Inflammatory macrophage treated with lipopolysaccharide for 4 hours (primary cell): ENCODE measurements around the gene PTPRZ1.

Source experiments
- DNase-seq: peaks from one replicate; pipeline ENCODE4 v3.0.0-alpha.2; 2020

The PTPRZ1 gene

GRCh38 chr7:121960678-121961077 lies 87.7 kb downstream of the PTPRZ1 start:
- no peak for DNase-seq

DNA sequence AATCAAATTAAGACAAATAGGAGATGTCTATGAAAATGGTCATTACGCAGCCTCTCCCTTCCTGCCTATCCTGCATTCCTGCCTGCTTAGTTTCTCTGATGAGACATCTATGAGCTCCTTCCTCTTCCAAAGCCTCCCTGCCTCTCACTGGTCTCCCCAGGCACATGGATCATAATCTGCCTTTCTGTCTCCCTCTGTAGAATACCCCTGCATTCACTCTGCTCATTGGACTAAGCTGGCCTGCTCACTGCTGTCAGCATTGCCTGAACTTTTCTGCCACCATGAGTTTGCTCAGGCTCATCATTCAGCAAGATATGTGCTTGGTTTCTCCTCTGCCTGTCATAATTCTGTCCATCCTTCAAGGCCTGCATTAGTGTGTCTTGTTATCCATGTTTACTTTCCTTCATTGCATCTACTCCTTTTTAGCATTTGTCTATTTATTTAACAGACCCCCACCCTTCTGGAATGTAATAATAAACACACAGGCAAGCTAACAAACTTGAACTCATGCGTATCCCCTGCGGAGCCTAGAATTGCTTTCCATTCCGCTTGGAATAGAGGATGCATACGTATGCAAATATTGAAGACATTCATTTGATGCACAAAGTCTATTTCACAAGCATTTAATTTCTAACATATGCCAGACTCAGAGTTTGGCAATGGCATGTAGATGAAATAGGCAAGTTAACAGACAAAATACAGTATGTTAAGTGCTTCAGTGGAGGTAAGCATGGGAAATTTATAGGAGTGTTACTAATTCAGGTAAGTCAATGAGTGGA lies 88.3 kb downstream of the PTPRZ1 start:
- DNase-seq, result no peak

- DNase-seq, result no peak
Measured at GRCh38 chr7:121966276-121966934, 93.4 kb downstream of the PTPRZ1 start.

- no peak for DNase-seq
Measured at GRCh38 chr7:121966935-121967332, 94.0 kb downstream of the PTPRZ1 start.

DNA sequence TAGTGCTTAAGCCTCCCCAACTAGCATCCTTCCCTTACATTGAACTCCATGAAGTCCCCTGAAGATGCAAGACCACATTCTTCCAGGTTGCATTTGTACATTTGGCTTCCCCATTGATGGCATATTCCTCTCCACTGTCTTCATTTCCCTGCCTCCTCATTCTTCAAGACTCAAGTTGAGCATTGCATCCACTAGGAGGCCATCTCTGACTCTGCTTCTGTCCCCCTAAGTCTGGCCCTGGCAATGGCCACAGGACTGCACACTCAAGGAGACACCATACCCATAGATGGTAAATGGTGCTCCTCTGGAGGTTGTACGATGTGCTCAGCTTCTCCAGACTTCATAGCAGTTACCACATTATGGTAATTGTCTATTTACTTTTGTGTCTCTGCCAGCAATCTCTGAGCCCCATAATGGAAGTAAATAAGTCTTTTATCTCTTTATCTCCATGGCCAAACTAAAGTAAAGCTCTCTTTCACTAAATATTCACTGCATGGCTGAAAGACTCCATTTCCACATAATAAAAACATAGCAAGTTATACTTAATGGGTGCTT lies 112.6 kb downstream of the PTPRZ1 start:
- DNase-seq, result no peak

DNA sequence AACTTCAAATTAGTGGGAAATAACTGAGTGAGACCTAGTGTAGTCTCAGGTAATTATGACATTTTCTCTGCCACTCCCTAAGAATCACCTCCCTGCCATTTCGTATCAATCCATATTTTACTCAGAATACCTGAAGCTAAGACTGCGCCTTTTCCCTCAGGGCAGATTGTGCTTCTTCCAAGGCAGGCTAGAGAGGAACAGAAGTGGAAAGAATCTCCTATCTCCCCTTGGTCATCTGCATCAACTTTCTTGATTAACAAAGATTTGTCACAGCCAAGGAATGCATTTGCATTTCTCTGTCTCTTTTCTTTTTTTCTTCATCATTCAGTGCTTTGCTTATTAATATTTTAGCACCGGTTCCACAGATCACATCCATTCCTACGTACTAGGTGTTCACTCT lies 119.1 kb downstream of the PTPRZ1 start:
- DNase-seq, result no peak

- DNase-seq, result peak; percentile 55
Measured at GRCh38 chr7:121994625-121995410, 121.9 kb downstream of the PTPRZ1 start.

DNA sequence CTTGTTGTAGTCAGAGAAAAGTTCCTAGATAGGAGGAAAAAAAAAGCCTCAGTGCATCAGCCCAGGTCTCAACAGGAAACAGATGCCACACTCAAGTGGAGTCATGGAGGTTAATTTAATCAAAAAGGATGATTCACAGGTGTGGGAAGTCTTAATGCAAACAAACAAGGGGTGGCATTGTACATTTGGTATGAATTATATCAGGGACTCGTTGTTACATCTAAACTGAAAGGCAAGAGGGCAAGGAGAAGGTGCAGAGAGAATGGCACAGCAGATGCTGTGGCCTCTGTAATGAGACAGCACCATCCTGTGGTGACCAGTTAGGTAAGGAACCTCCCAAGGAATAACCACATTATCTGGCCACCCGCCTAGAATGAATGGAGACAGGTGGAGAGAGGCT lies 133.7 kb downstream of the PTPRZ1 start:
- DNase-seq, result no peak

- DNase-seq, result no peak
Measured at GRCh38 chr7:122010116-122010515, 137.2 kb downstream of the PTPRZ1 start.

DNA sequence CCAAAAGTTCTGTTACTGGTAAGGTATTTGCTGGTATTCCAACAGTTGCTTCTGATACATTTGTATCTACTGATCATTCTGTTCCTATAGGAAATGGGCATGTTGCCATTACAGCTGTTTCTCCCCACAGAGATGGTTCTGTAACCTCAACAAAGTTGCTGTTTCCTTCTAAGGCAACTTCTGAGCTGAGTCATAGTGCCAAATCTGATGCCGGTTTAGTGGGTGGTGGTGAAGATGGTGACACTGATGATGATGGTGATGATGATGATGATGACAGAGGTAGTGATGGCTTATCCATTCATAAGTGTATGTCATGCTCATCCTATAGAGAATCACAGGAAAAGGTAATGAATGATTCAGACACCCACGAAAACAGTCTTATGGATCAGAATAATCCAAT lies 140.1 kb downstream of the PTPRZ1 start:
- no peak for DNase-seq

DNA sequence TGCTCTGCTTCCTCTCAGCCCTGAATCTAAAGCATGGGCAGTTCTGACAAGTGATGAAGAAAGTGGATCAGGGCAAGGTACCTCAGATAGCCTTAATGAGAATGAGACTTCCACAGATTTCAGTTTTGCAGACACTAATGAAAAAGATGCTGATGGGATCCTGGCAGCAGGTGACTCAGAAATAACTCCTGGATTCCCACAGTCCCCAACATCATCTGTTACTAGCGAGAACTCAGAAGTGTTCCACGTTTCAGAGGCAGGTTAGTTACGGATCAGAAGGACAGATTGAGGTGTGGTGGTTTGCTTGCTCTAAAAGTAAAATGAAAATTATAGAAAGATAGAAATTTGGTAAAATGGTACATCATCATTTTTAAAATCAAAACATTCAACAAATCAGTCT lies 140.7 kb downstream of the PTPRZ1 start:
- DNase-seq, result no peak

GRCh38 chr7:122014697-122015096 lies 141.7 kb downstream of the PTPRZ1 start:
- no peak for DNase-seq

DNA sequence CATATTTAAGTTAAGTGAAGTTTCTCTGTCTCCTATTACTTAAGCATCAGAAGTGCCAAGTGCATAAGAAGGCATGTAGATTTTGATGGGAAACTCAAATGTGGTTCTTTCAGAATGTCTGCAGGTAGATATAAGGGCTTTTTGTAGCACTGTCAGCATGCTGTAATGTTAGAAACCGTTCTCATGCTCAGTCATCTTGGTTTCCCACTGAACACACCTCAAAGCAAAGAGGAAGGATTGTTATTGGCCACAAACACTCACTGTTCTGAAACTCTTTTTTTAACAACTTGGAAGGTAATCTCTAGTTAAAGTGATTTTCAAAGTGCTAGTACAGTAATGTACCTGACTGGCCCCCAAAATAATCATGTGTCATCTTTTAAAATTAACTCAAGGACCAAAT lies 145.1 kb downstream of the PTPRZ1 start:
- DNase-seq, result no peak

- no peak for DNase-seq
Measured at GRCh38 chr7:122027058-122027457, 154.1 kb downstream of the PTPRZ1 start.

DNA sequence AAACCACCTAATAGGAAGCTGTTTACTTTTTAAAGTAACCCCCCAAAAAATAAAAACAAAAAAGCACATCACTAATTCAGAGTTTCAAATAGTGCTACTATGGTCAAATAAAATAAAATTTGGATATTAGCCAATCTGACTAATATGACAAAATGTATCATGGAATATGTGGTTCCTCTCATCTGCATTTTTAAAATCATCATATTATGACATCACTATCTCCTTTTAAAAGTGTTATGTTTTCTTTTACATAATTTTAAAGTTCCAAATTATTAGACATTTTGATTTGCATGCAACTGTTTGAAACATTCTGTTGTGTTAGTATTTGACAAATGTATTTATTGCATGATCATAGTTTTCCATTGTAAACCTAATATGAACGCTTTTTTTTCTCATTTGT lies 160.7 kb downstream of the PTPRZ1 start:
- no peak for DNase-seq

DNA sequence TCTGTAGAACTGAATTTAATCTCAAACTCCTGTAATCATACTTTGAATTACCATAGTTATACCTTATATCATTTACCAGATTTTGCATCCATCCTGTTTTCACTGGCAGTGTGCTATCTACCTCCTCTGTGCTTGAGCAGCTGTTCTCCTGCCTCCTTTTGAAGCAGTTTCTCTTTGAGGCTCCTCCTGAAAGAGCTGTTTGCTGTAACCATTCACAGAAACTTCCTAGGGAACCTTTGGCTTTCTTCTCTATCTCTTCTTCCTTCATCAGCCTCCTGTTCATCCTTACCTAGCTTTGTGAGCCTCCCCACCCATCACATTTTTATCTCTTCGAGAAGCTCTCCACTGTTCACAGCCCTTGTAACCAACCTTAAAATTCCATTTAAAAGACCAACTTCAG lies 162.9 kb downstream of the PTPRZ1 start:
- no peak for DNase-seq

DNA sequence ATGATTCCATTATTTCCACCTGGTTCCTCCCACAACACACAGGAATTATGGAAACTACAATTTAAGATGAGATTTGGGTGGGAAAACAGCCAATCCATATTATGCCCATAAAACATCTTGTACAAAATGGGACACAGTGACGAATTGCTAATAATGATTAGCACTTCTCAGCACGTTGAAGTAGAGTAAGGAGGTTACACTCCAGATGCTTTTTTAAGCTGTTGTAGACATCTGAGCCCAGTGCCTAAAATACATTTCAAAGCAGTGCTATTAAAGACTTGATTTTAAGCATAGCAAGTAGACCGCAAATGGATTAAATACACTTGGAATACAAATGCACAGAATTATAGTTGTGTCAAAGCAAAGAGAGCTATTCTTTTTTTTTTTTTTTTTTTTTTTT lies 165.2 kb downstream of the PTPRZ1 start:
- DNase-seq, result no peak

GRCh38 chr7:122038904-122039303 lies 165.9 kb downstream of the PTPRZ1 start:
- no peak for DNase-seq

DNA sequence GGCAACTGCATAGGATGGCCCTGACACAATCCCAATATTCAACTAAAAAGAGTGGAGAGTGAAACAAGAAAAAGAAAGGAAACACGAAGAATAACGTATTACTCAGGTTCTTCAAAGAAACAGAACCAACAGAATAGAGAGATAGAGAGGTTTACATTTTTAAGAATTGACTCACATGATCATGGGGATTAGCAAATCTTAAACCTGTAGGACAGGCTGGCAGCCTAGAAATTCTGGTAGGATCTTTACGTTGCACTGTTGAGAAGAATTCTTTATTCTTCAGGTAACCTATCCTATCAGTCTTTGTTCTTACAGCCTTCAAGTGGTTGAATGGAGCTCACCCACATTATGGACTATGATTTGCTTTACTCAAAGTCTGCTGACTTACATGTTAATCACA lies 167.2 kb downstream of the PTPRZ1 start:
- DNase-seq, result no peak

DNA sequence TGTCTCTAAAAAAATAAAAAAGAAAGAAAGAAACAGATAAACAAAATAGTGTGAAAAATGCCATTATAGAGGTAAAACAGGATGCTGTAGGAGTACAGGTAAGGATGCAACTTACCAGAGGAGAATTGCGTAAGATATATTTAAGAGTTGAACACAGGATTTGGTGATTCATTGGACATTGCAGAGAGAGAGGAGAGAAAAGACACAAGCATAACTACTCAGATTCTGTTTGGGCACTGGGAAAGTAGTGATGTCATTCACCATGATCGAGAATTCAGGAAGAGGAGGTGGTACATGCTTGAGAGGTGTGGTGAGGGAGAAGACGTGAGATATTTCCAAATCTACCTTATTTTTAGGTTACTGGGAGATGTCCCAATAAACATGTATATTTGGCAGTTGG lies 173.4 kb downstream of the PTPRZ1 start:
- no peak for DNase-seq

DNA sequence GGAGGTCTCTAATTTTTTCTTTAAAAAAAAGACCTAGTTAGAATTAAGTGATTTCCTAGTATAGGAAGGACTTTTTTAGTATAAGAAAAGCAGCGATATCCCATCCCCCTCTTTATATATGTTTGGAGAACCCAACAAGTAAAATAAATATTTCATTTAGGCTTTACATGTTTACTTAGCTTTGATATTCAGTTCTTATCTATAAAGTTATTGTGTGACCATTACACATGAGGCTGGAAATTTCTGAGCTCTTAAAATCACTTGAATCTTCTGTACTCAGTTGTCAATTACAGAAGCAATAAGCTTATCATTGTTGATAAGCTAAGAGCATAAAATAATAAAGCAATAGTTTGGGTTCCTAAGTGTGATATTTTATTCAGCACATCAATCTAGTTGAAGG lies 181.4 kb downstream of the PTPRZ1 start:
- no peak for DNase-seq

- no peak for DNase-seq
Measured at GRCh38 chr7:122055073-122055472, 182.1 kb downstream of the PTPRZ1 start.

DNA sequence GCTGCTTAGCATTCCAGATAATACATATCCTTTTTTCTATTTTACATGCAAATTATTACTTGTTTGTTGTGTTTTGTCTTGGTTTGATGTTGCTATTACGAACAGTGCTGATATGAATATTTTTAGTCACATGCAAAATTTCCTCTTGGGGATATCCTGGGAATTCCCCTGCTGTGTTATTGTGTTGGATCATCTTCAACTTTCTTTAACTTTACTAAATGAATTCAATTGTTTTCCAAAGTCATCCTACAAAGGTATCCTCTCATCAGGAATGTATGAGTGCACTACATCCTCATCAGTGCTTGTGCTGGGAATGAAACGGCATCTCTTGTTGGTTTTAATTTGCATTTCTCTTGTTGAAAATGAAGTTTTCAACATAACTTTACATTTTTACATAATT lies 184.0 kb downstream of the PTPRZ1 start:
- peak; percentile 1 for DNase-seq

DNA sequence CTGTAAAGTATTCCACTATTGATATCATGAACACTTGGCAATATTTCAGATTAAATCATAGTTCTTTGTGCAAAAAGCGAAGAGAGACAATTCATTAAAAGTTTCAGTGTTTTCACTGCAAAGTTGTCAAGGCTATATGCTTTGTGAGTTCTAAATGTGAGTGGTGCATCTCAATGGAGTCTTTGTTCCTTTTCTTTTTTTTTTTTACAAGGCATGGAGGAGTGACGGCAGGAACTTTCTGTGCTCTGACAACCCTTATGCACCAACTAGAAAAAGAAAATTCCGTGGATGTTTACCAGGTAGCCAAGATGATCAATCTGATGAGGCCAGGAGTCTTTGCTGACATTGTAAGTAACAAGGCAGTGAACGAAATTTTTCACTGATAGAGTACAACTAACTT lies 186.6 kb downstream of the PTPRZ1 start:
- no peak for DNase-seq
